Measurements from ENCODE around the gene FADS1.

DNA sequence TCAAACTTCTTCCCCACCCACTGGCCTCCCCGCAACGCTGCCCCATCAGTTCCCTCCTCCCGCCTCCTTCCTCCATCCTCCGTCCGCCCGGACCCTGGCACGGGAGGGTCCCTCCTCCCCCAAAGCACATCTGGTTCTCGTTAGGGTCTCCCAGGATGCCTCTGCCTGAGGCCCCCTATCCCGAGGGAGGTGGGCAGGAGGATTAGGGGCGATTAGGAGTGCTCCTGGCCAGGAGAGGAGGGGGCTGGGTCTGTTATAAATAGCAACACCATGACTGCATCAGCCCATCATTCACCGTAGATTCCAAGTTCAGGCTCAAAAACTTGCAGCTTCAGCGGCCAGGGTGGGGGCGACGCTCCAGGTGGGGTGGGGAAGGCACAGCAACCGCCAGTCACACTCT is 54.0 kb downstream of the FADS1 start:
- TF ChIP-seq, protein P1, sequence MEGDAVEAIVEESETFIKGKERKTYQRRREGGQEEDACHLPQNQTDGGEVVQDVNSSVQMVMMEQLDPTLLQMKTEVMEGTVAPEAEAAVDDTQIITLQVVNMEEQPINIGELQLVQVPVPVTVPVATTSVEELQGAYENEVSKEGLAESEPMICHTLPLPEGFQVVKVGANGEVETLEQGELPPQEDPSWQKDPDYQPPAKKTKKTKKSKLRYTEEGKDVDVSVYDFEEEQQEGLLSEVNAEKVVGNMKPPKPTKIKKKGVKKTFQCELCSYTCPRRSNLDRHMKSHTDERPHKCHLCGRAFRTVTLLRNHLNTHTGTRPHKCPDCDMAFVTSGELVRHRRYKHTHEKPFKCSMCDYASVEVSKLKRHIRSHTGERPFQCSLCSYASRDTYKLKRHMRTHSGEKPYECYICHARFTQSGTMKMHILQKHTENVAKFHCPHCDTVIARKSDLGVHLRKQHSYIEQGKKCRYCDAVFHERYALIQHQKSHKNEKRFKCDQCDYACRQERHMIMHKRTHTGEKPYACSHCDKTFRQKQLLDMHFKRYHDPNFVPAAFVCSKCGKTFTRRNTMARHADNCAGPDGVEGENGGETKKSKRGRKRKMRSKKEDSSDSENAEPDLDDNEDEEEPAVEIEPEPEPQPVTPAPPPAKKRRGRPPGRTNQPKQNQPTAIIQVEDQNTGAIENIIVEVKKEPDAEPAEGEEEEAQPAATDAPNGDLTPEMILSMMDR (IDR thresholded peaks at IDR 0.05) = no peak
- TF ChIP-seq SIN3A (IDR thresholded peaks at IDR 0.05; ENCODE audit: borderline replicate concordance, insufficient read depth, low read depth, low read length) = no peak
- TF ChIP-seq POLR2AphosphoS5 (IDR thresholded peaks at IDR 0.05; ENCODE audit: low read depth, low read length) = no peak
- TF ChIP-seq, protein P2, sequence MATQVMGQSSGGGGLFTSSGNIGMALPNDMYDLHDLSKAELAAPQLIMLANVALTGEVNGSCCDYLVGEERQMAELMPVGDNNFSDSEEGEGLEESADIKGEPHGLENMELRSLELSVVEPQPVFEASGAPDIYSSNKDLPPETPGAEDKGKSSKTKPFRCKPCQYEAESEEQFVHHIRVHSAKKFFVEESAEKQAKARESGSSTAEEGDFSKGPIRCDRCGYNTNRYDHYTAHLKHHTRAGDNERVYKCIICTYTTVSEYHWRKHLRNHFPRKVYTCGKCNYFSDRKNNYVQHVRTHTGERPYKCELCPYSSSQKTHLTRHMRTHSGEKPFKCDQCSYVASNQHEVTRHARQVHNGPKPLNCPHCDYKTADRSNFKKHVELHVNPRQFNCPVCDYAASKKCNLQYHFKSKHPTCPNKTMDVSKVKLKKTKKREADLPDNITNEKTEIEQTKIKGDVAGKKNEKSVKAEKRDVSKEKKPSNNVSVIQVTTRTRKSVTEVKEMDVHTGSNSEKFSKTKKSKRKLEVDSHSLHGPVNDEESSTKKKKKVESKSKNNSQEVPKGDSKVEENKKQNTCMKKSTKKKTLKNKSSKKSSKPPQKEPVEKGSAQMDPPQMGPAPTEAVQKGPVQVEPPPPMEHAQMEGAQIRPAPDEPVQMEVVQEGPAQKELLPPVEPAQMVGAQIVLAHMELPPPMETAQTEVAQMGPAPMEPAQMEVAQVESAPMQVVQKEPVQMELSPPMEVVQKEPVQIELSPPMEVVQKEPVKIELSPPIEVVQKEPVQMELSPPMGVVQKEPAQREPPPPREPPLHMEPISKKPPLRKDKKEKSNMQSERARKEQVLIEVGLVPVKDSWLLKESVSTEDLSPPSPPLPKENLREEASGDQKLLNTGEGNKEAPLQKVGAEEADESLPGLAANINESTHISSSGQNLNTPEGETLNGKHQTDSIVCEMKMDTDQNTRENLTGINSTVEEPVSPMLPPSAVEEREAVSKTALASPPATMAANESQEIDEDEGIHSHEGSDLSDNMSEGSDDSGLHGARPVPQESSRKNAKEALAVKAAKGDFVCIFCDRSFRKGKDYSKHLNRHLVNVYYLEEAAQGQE (IDR thresholded peaks at IDR 0.05; ENCODE audit: insufficient read depth in 1 of 2, low read depth in 2 of 2, low read length in 1 of 2) = no peak
- no peak for TF ChIP-seq TCF7L2 (IDR thresholded peaks at IDR 0.05; ENCODE audit: low read depth, low read length)
